ENCODE data around the gene WDR11.
A peak's percentile ranks its signal among the peaks of the same experiment; 100 is the strongest.

Gene WDR11

DNA sequence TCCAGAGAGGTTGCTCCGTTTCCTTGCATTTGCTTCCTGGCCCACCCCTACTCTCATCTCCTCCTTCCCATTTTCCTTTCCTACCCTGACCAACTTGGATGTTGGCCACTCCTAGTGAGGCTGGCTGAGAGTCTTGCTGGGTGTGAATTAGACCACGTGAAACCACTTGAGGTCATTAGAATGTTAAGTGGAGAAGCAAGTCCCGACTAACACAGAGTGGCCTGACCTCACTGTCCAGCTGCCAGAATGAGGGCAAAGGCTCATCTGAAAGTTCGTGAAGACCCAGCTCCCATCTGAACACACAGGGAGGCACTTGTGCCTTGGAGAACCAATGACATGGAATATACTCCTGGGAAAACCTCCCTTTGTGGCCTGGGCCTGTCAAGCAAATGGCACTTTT, 80.8 kb downstream of the WDR11 start:
- H3K79me1 ChIP-seq (ENCODE audit: low read length): no peaks in the 10 kb centered on the region
- no peaks in the 10 kb centered on the region for H3K4me1 ChIP-seq (ENCODE audit: control insufficient read depth, low read depth, low read length)
- no peak overlapping the region for H3K23ac ChIP-seq (ENCODE audit: low read length)
- H2BK15ac ChIP-seq (replicated peaks; ENCODE audit: low read depth): no peak overlapping the region
- H3K27me3 ChIP-seq (ENCODE audit: insufficient read depth, low read length, poor library complexity): no peaks in the 10 kb centered on the region
- no peak overlapping the region for H3K56ac ChIP-seq (ENCODE audit: low read length)
- no peaks in the 10 kb centered on the region for H3K79me2 ChIP-seq (ENCODE audit: control insufficient read depth, insufficient read depth, low read length)
- H4K5ac ChIP-seq (ENCODE audit: low read length): no peak overlapping the region
- no peak overlapping the region for H2AK5ac ChIP-seq (ENCODE audit: low read length)
- H3K27ac ChIP-seq (ENCODE audit: low read depth, low read length): no peak overlapping the region
- no peak overlapping the region for H3K4me3 ChIP-seq (ENCODE audit: low read length)
- no peak overlapping the region for H3K4me2 ChIP-seq (ENCODE audit: low read length)
- no peak overlapping the region for H3K18ac ChIP-seq (ENCODE audit: low read length)
- no peak overlapping the region for H2BK5ac ChIP-seq (ENCODE audit: low read length)
- H4K8ac ChIP-seq (ENCODE audit: low read depth, low read length): no peak overlapping the region
- H2BK120ac ChIP-seq (ENCODE audit: low read depth, low read length): no peak overlapping the region
- no peak overlapping the region for H3K9ac ChIP-seq (ENCODE audit: low read length)
- DNase-seq: no peak
- WGBS (ENCODE audit: extremely low coverage, insufficient coverage, low lambda C conversion rate): no CpG with 5 or more reads among the region's 4 CpGs
- H3K36me3 ChIP-seq (ENCODE audit: control insufficient read depth, insufficient read depth, low read length): no peaks in the 10 kb centered on the region
- H3K4ac ChIP-seq (ENCODE audit: low read depth, low read length): no peak overlapping the region

DNA sequence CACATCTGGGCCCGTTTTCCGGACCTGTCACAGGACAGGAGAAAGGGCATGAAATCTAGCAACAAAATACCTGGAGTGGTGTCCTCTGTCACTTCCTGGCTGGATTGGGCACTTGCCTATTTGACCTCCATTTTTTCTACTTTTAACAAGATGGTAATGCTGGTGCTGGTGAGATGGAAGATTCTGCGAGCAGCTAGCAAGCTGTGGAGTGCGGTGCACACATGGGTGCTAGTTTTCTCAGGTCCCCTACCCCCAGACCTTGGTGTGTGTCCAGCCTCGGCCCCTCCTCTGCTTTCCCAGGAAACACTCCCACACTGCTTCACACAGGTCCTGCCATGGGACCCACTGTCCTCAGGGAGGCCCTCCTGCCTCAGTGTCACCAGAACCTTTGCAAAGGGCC, 87.7 kb downstream of the WDR11 start:
- H3K4ac ChIP-seq (ENCODE audit: low read depth, low read length): no peak overlapping the region
- H3K36me3 ChIP-seq (ENCODE audit: control insufficient read depth, insufficient read depth, low read length): no peaks in the 10 kb centered on the region
- H3K27me3 ChIP-seq (ENCODE audit: insufficient read depth, low read length, poor library complexity): no peaks in the 10 kb centered on the region
- H3K4me1 ChIP-seq (ENCODE audit: control insufficient read depth, low read depth, low read length): no peaks in the 10 kb centered on the region
- no peaks in the 10 kb centered on the region for H3K79me2 ChIP-seq (ENCODE audit: control insufficient read depth, insufficient read depth, low read length)
- whole genome bisulfite sequencing (ENCODE audit: extremely low coverage, insufficient coverage, low lambda C conversion rate): no CpG with 5 or more reads among the region's 5 CpGs
- no peak overlapping the region for H3K56ac ChIP-seq (ENCODE audit: low read length)
- no peak overlapping the region for H3K27ac ChIP-seq (ENCODE audit: low read depth, low read length)
- H2BK120ac ChIP-seq (ENCODE audit: low read depth, low read length): no peak overlapping the region
- H2BK15ac ChIP-seq (replicated peaks; ENCODE audit: low read depth): no peak overlapping the region
- H4K5ac ChIP-seq (ENCODE audit: low read length): no peak overlapping the region
- H3K23ac ChIP-seq (ENCODE audit: low read length): no peak overlapping the region
- no peak overlapping the region for H3K4me3 ChIP-seq (ENCODE audit: low read length)
- H4K8ac ChIP-seq (ENCODE audit: low read depth, low read length): no peak overlapping the region
- H3K18ac ChIP-seq (ENCODE audit: low read length): no peak overlapping the region
- DNase-seq: no peak
- H2AK5ac ChIP-seq (ENCODE audit: low read length): no peak overlapping the region
- no peaks in the 10 kb centered on the region for H3K79me1 ChIP-seq (ENCODE audit: low read length)
- no peak overlapping the region for H3K4me2 ChIP-seq (ENCODE audit: low read length)
- no peak overlapping the region for H3K9ac ChIP-seq (ENCODE audit: low read length)
- H2BK5ac ChIP-seq (ENCODE audit: low read length): no peak overlapping the region

- no peak overlapping the region for H4K8ac ChIP-seq (ENCODE audit: low read depth, low read length)
- no peak overlapping the region for H2BK5ac ChIP-seq (ENCODE audit: low read length)
- H3K79me1 ChIP-seq (ENCODE audit: low read length): no peaks in the 10 kb centered on the region
- no peaks in the 10 kb centered on the region for H3K27me3 ChIP-seq (ENCODE audit: insufficient read depth, low read length, poor library complexity)
- H3K4me1 ChIP-seq (ENCODE audit: control insufficient read depth, low read depth, low read length): no peaks in the 10 kb centered on the region
- H2AK5ac ChIP-seq (ENCODE audit: low read length): no peak overlapping the region
- H3K79me2 ChIP-seq (ENCODE audit: control insufficient read depth, insufficient read depth, low read length): no peaks in the 10 kb centered on the region
- no peak overlapping the region for H3K56ac ChIP-seq (ENCODE audit: low read length)
- H3K27ac ChIP-seq (ENCODE audit: low read depth, low read length): no peak overlapping the region
- H4K5ac ChIP-seq (ENCODE audit: low read length): no peak overlapping the region
- H3K23ac ChIP-seq (ENCODE audit: low read length): no peak overlapping the region
- H2BK15ac ChIP-seq (replicated peaks; ENCODE audit: low read depth): no peak overlapping the region
- H3K18ac ChIP-seq (ENCODE audit: low read length): no peak overlapping the region
- H3K4me3 ChIP-seq (ENCODE audit: low read length): no peak overlapping the region
- no peak overlapping the region for H3K4ac ChIP-seq (ENCODE audit: low read depth, low read length)
- peak; percentile 75 for DNase-seq
- H2BK120ac ChIP-seq (ENCODE audit: low read depth, low read length): no peak overlapping the region
- H3K36me3 ChIP-seq (ENCODE audit: control insufficient read depth, insufficient read depth, low read length): no peaks in the 10 kb centered on the region
- no peak overlapping the region for H3K9ac ChIP-seq (ENCODE audit: low read length)
- no peak overlapping the region for H3K4me2 ChIP-seq (ENCODE audit: low read length)
- no CpG with 5 or more reads among the region's 13 CpGs for WGBS (ENCODE audit: extremely low coverage, insufficient coverage, low lambda C conversion rate)
Observed at GRCh38 chr10:120940299-120940900, 89.2 kb downstream of the WDR11 start.

DNA sequence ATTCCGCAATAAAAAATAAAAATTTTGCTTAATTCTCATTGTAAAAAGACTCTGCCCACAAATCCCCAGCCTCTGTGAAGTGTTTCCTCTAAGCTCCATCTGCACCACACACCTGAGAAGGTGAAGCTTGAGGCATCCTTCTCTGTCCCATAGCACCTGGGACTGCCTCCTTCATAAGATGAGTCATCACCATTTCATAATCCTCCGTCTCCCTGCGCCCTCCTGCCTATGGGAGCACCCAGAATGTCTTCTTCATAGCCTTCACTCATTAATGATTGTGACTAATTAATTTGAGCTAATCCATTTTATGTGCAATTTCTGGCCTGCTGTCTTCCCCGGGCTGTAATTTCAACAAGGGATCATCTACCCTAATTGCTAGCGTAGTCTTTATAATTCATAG, 90.3 kb downstream of the WDR11 start:
- no peak overlapping the region for H2AK5ac ChIP-seq (ENCODE audit: low read length)
- H3K36me3 ChIP-seq (ENCODE audit: control insufficient read depth, insufficient read depth, low read length): no peaks in the 10 kb centered on the region
- H3K23ac ChIP-seq (ENCODE audit: low read length): no peak overlapping the region
- H3K79me2 ChIP-seq (ENCODE audit: control insufficient read depth, insufficient read depth, low read length): no peaks in the 10 kb centered on the region
- H3K4me3 ChIP-seq (ENCODE audit: low read length): no peak overlapping the region
- H3K18ac ChIP-seq (ENCODE audit: low read length): no peak overlapping the region
- no peak overlapping the region for H3K4ac ChIP-seq (ENCODE audit: low read depth, low read length)
- H3K79me1 ChIP-seq (ENCODE audit: low read length): no peaks in the 10 kb centered on the region
- no peaks in the 10 kb centered on the region for H3K27me3 ChIP-seq (ENCODE audit: insufficient read depth, low read length, poor library complexity)
- H3K56ac ChIP-seq (ENCODE audit: low read length): no peak overlapping the region
- H4K5ac ChIP-seq (ENCODE audit: low read length): no peak overlapping the region
- no peak overlapping the region for H3K27ac ChIP-seq (ENCODE audit: low read depth, low read length)
- no peak overlapping the region for H2BK15ac ChIP-seq (replicated peaks; ENCODE audit: low read depth)
- H3K4me1 ChIP-seq (ENCODE audit: control insufficient read depth, low read depth, low read length): no peaks in the 10 kb centered on the region
- no peak overlapping the region for H2BK120ac ChIP-seq (ENCODE audit: low read depth, low read length)
- H3K4me2 ChIP-seq (ENCODE audit: low read length): no peak overlapping the region
- DNase-seq: no peak
- no peak overlapping the region for H4K8ac ChIP-seq (ENCODE audit: low read depth, low read length)
- no CpG with 5 or more reads among the region's 5 CpGs for WGBS (ENCODE audit: extremely low coverage, insufficient coverage, low lambda C conversion rate)
- H3K9ac ChIP-seq (ENCODE audit: low read length): no peak overlapping the region
- H2BK5ac ChIP-seq (ENCODE audit: low read length): no peak overlapping the region

- Histone ChIP-seq H3K18ac (ENCODE audit: low read length) (no peak overlapping the region), H2AK5ac (ENCODE audit: low read length) (no peak overlapping the region), H3K4me2 (ENCODE audit: low read length) (no peak overlapping the region), H4K8ac (ENCODE audit: low read depth, low read length) (no peak overlapping the region), H3K9ac (ENCODE audit: low read length) (no peak overlapping the region), H3K79me1 (ENCODE audit: low read length) (no peaks in the 10 kb centered on the region), H3K4me3 (ENCODE audit: low read length) (no peak overlapping the region), H3K23ac (ENCODE audit: low read length) (no peak overlapping the region), H4K5ac (ENCODE audit: low read length) (no peak overlapping the region), H3K27ac (ENCODE audit: low read depth, low read length) (no peak overlapping the region), H3K27me3 (ENCODE audit: insufficient read depth, low read length, poor library complexity) (no peaks in the 10 kb centered on the region), H3K4ac (ENCODE audit: low read depth, low read length) (no peak overlapping the region), H3K56ac (ENCODE audit: low read length) (peak overlapping the region; percentile 18), H3K4me1 (ENCODE audit: control insufficient read depth, low read depth, low read length) (no peaks in the 10 kb centered on the region), H3K79me2 (ENCODE audit: control insufficient read depth, insufficient read depth, low read length) (no peaks in the 10 kb centered on the region), H2BK15ac (replicated peaks; ENCODE audit: low read depth) (no peak overlapping the region), H2BK120ac (ENCODE audit: low read depth, low read length) (no peak overlapping the region), H2BK5ac (ENCODE audit: low read length) (no peak overlapping the region), H3K36me3 (ENCODE audit: control insufficient read depth, insufficient read depth, low read length) (no peaks in the 10 kb centered on the region)
- peak; percentile 88 for DNase-seq
- no CpG with 5 or more reads among the region's 23 CpGs for WGBS (ENCODE audit: extremely low coverage, insufficient coverage, low lambda C conversion rate)
Observed at GRCh38 chr10:120942806-120943413, 91.7 kb downstream of the WDR11 start.

DNA sequence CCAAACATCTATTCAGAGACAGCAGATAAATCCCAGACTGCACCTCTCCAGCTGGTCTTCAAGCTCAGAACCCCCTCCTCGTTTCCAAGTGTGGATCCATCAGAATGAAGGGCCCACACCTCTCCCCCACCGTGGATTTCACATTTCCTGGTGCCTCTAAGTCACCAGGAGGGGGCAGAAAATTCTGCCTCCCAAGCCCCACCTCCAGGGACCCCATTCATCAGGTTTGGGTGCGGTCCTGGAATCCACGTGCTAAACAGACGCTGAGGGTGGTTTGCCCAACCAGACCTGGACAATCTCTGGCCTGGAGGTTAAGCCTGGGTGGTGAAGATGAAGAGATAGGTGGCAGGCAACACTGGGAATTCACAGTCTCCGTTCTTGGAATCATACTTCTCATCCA, 92.4 kb downstream of the WDR11 start:
- Histone ChIP-seq H3K18ac (ENCODE audit: low read length) (no peak overlapping the region), H4K8ac (ENCODE audit: low read depth, low read length) (no peak overlapping the region), H3K4me1 (ENCODE audit: control insufficient read depth, low read depth, low read length) (no peaks in the 10 kb centered on the region), H3K9ac (ENCODE audit: low read length) (no peak overlapping the region), H2AK5ac (ENCODE audit: low read length) (no peak overlapping the region), H3K23ac (ENCODE audit: low read length) (no peak overlapping the region), H3K79me2 (ENCODE audit: control insufficient read depth, insufficient read depth, low read length) (no peaks in the 10 kb centered on the region), H3K4ac (ENCODE audit: low read depth, low read length) (no peak overlapping the region), H2BK120ac (ENCODE audit: low read depth, low read length) (no peak overlapping the region), H3K36me3 (ENCODE audit: control insufficient read depth, insufficient read depth, low read length) (no peaks in the 10 kb centered on the region), H2BK5ac (ENCODE audit: low read length) (no peak overlapping the region), H3K56ac (ENCODE audit: low read length) (no peak overlapping the region), H3K27me3 (ENCODE audit: insufficient read depth, low read length, poor library complexity) (no peaks in the 10 kb centered on the region), H2BK15ac (replicated peaks; ENCODE audit: low read depth) (no peak overlapping the region), H3K79me1 (ENCODE audit: low read length) (no peaks in the 10 kb centered on the region), H4K5ac (ENCODE audit: low read length) (no peak overlapping the region), H3K4me2 (ENCODE audit: low read length) (no peak overlapping the region), H3K4me3 (ENCODE audit: low read length) (no peak overlapping the region), H3K27ac (ENCODE audit: low read depth, low read length) (no peak overlapping the region)
- DNase-seq: peak; percentile 33
- WGBS (ENCODE audit: extremely low coverage, insufficient coverage, low lambda C conversion rate): no CpG with 5 or more reads among the region's 6 CpGs
